MM.1S (cell line): ENCODE data around the gene SLC48A1.

Experiments
- DNase-seq: peaks from one replicate; pipeline ENCODE4 v3.0.0-alpha.2; 2015
- H2AFZ ChIP-seq: fragments of 300-600 bp; sonication (generic); 2 replicates; pipeline ENCODE4 v1.6.0; 2016; ENCODE audit warnings: antibody characterized with exemption, low read length
- H3F3A ChIP-seq: fragments of 300-600 bp; sonication (generic); 2 replicates; pipeline ENCODE4 v1.6.1; 2016; ENCODE audit warnings: mild to moderate bottlenecking, antibody characterized with exemption, low read length, moderate library complexity, mixed read lengths; ENCODE audit not compliant: insufficient read depth
- H3K27ac ChIP-seq: fragments of 300-600 bp; sonication (generic); 2 replicates; pipeline ENCODE4 v1.5.1; 2016; ENCODE audit warnings: mild to moderate bottlenecking, low read length
- H3K27me3 ChIP-seq: fragments of 300-600 bp; sonication (generic); replicated peaks from 2 replicates; pipeline ENCODE4 v1.6.0; 2016; ENCODE audit warnings: low read length; ENCODE audit not compliant: insufficient read depth
- H3K36me3 ChIP-seq: fragments of 300-600 bp; sonication (generic); replicated peaks from 2 replicates; pipeline ENCODE4 v1.6.1; 2016; ENCODE audit warnings: mild to moderate bottlenecking, low read length, mixed read lengths; ENCODE audit not compliant: insufficient read depth
- H3K4me1 ChIP-seq: fragments of 300-600 bp; sonication (generic); 2 replicates; pipeline ENCODE4 v1.6.1; 2016; ENCODE audit warnings: low read length, mixed read lengths
- H3K4me2 ChIP-seq: fragments of 300-600 bp; sonication (generic); 2 replicates; pipeline ENCODE4 v1.6.0; 2016; ENCODE audit warnings: low read depth, low read length
- H3K4me3 ChIP-seq: fragments of 300-600 bp; sonication (generic); 2 replicates; pipeline ENCODE4 v1.5.1; 2016; ENCODE audit warnings: low read length, mixed read lengths
- H3K79me2 ChIP-seq: fragments of 300-600 bp; sonication (generic); 2 replicates; pipeline ENCODE4 v1.6.1; 2016; ENCODE audit warnings: mixed run types, low read length, mixed read lengths
- H3K9ac ChIP-seq: fragments of 300-600 bp; sonication (generic); 2 replicates; pipeline ENCODE4 v1.6.1; 2016; ENCODE audit warnings: low read length, mixed read lengths
- H3K9me2 ChIP-seq: fragments of 300-600 bp; sonication (generic); replicated peaks from 2 replicates; pipeline ENCODE4 v1.6.1; 2016; ENCODE audit warnings: mild to moderate bottlenecking, low read length, mixed read lengths; ENCODE audit not compliant: insufficient read depth
- H3K9me3 ChIP-seq: fragments of 300-600 bp; sonication (generic); replicated peaks from 2 replicates; pipeline ENCODE4 v1.6.1; 2016; ENCODE audit warnings: mild to moderate bottlenecking, low read length, mixed read lengths; ENCODE audit not compliant: insufficient read depth
- H4K20me1 ChIP-seq: fragments of 300-600 bp; sonication (generic); 2 replicates; pipeline ENCODE4 v1.6.1; 2016; ENCODE audit warnings: mild to moderate bottlenecking, low read length, moderate library complexity, mixed read lengths; ENCODE audit not compliant: insufficient read depth
- EZH2 ChIP-seq: fragments of 300-600 bp; sonication (generic); optimal IDR thresholded peaks from 2 replicates; pipeline ENCODE3; 2017; ENCODE audit warnings: low read depth, mild to moderate bottlenecking, antibody characterized with exemption, low read length, mixed read lengths
- EZH2phosphoT487 ChIP-seq: fragments of 300-600 bp; sonication (generic); IDR thresholded peaks from 2 replicates; pipeline ENCODE4 v1.6.1; 2018; ENCODE audit warnings: antibody characterized with exemption, low read length
- TF ChIP-seq, protein P1 (sequence below): fragments of 300-600 bp; sonication (generic); IDR thresholded peaks from 2 replicates; pipeline ENCODE4 v1.5.1; 2016; ENCODE audit warnings: antibody characterized with exemption, low read length, mixed read lengths

The SLC48A1 gene

GRCh38 chr12:47798382-47798948, 25.4 kb downstream of the SLC48A1 start:
- no peaks in the 10 kb centered on the region for H3F3A ChIP-seq
- DNase-seq = no peak
- H3K79me2 ChIP-seq = peaks cover 60% of the 10 kb centered on the region
- H4K20me1 ChIP-seq = no peaks in the 10 kb centered on the region
- no peak overlapping the region for H3K4me3 ChIP-seq
- H3K36me3 ChIP-seq = no peaks in the 10 kb centered on the region
- H3K27ac ChIP-seq = no peak overlapping the region
- no peaks in the 10 kb centered on the region for H3K27me3 ChIP-seq
- no peak overlapping the region for H2AFZ ChIP-seq
- no peak for TF ChIP-seq EZH2phosphoT487
- TF ChIP-seq, protein P1, sequence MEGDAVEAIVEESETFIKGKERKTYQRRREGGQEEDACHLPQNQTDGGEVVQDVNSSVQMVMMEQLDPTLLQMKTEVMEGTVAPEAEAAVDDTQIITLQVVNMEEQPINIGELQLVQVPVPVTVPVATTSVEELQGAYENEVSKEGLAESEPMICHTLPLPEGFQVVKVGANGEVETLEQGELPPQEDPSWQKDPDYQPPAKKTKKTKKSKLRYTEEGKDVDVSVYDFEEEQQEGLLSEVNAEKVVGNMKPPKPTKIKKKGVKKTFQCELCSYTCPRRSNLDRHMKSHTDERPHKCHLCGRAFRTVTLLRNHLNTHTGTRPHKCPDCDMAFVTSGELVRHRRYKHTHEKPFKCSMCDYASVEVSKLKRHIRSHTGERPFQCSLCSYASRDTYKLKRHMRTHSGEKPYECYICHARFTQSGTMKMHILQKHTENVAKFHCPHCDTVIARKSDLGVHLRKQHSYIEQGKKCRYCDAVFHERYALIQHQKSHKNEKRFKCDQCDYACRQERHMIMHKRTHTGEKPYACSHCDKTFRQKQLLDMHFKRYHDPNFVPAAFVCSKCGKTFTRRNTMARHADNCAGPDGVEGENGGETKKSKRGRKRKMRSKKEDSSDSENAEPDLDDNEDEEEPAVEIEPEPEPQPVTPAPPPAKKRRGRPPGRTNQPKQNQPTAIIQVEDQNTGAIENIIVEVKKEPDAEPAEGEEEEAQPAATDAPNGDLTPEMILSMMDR = no peak
- no peak for TF ChIP-seq EZH2
- H3K9me2 ChIP-seq = no peaks in the 10 kb centered on the region
- no peak overlapping the region for H3K4me2 ChIP-seq
- H3K9ac ChIP-seq = no peak overlapping the region
- H3K4me1 ChIP-seq = peaks cover 8% of the 10 kb centered on the region
- no peaks in the 10 kb centered on the region for H3K9me3 ChIP-seq

GRCh38 chr12:47799357-47799955, 26.4 kb downstream of the SLC48A1 start:
- no peaks in the 10 kb centered on the region for H3F3A ChIP-seq
- no peak overlapping the region for H3K4me2 ChIP-seq
- H2AFZ ChIP-seq = no peak overlapping the region
- H3K27ac ChIP-seq = no peak overlapping the region
- peaks cover 18% of the 10 kb centered on the region for H3K4me1 ChIP-seq
- no peak overlapping the region for H3K9ac ChIP-seq
- H3K27me3 ChIP-seq = no peaks in the 10 kb centered on the region
- no peaks in the 10 kb centered on the region for H3K9me2 ChIP-seq
- DNase-seq = no peak
- no peaks in the 10 kb centered on the region for H4K20me1 ChIP-seq
- H3K79me2 ChIP-seq = peaks cover 70% of the 10 kb centered on the region
- no peaks in the 10 kb centered on the region for H3K9me3 ChIP-seq
- TF ChIP-seq, protein P1 = no peak
- TF ChIP-seq EZH2 = no peak
- no peaks in the 10 kb centered on the region for H3K36me3 ChIP-seq
- H3K4me3 ChIP-seq = no peak overlapping the region

- Histone ChIP-seq H4K20me1 (no peaks in the 10 kb centered on the region), H3K27me3 (no peaks in the 10 kb centered on the region), H2AFZ (no peak overlapping the region), H3K36me3 (0 out of 2 replicates have a peak, but pooled peaks cover 3% of the 10 kb centered on the region), H3K79me2 (peaks cover 82% of the 10 kb centered on the region), H3F3A (no peaks in the 10 kb centered on the region), H3K4me2 (no peak overlapping the region), H3K4me1 (peaks cover 22% of the 10 kb centered on the region), H3K4me3 (no peak overlapping the region), H3K9me2 (no peaks in the 10 kb centered on the region), H3K27ac (no peak overlapping the region), H3K9me3 (no peaks in the 10 kb centered on the region), H3K9ac (no peak overlapping the region)
- no peak for TF ChIP-seq EZH2
- no peak for TF ChIP-seq EZH2phosphoT487
- TF ChIP-seq, protein P1 = no peak
- no peak for DNase-seq
Observed at GRCh38 chr12:47800582-47800981, 27.5 kb downstream of the SLC48A1 start.
